HepG2 (cell line): ENCODE measurements around the gene CENPB. TPM values are rescaled to one million over a fixed set of nuclear protein-coding genes. Genes with fewer than 3 reads are reported as not detected.

Experiments
- ARNT2 ChIP-seq: sonication (generic); formaldehyde crosslinking; IDR thresholded peaks from 2 replicates; pipeline ENCODE4 v1.8.0; 2022; ENCODE audit warnings: mild to moderate bottlenecking, low read depth, missing genetic modification reagents, moderate library complexity
- FLYWCH1 ChIP-seq: sonication (generic); formaldehyde crosslinking; IDR thresholded peaks from 2 replicates; pipeline ENCODE4 v1.8.1; 2023; ENCODE audit warnings: mild to moderate bottlenecking, missing genetic modification reagents
- HNF4G ChIP-seq, 2 experiments: sonication (generic) in 1 of 2; formaldehyde crosslinking in 1 of 2; IDR thresholded peaks; 2 replicates each; pipeline versions ENCODE4 v1.4.0 to v1.6.1; 2011 to 2020; ENCODE audit warnings: borderline replicate concordance in 2 of 2, low read depth in 2 of 2, mild to moderate bottlenecking in 2 of 2, low read length in 1 of 2, missing genetic modification reagents in 1 of 2, moderate library complexity in 1 of 2
- MTERF4 ChIP-seq: sonication (generic); formaldehyde crosslinking; IDR thresholded peaks from 2 replicates; pipeline ENCODE4 v1.8.0; 2023; ENCODE audit warnings: mild to moderate bottlenecking, missing genetic modification reagents
- NBN ChIP-seq: fragments of 450-650 bp; conservative IDR thresholded peaks from 2 replicates; pipeline ENCODE4 v1.6.1; 2017
- NFKB2 ChIP-seq: sonication (generic); formaldehyde crosslinking; IDR thresholded peaks from 2 replicates; pipeline ENCODE4 v1.4.0; 2020; ENCODE audit warnings: missing genetic modification reagents, borderline replicate concordance
- PITX1 ChIP-seq: sonication (generic); formaldehyde crosslinking; IDR thresholded peaks from 2 replicates; pipeline ENCODE4 v1.5.1; 2020; ENCODE audit warnings: mild to moderate bottlenecking, missing genetic modification reagents
- SKI ChIP-seq: fragments of 450-650 bp; IDR thresholded peaks from one replicate; pipeline ENCODE4 v1.6.1; 2018; ENCODE audit warnings: mild to moderate bottlenecking; ENCODE audit not compliant: partially characterized antibody
- TBL1XR1 ChIP-seq: fragments of 150-350 bp; IDR thresholded peaks from 2 replicates; pipeline ENCODE4 v1.6.1; 2014; ENCODE audit warnings: borderline replicate concordance, low read length; ENCODE audit not compliant: partially characterized antibody
- TIGD3 ChIP-seq: sonication (generic); formaldehyde crosslinking; IDR thresholded peaks from 2 replicates; pipeline ENCODE4 v1.5.1; 2020; ENCODE audit warnings: mild to moderate bottlenecking, missing genetic modification reagents, borderline replicate concordance
- TRIM24 ChIP-seq: sonication (generic); formaldehyde crosslinking; IDR thresholded peaks from 2 replicates; pipeline ENCODE4 v1.8.0; 2022; ENCODE audit warnings: mild to moderate bottlenecking, missing genetic modification reagents
- YEATS2 ChIP-seq: sonication (generic); formaldehyde crosslinking; IDR thresholded peaks from 2 replicates; pipeline ENCODE4 v1.4.0; 2020; ENCODE audit warnings: missing genetic modification reagents, borderline replicate concordance
- ZMYM3 ChIP-seq: sonication (generic); formaldehyde crosslinking; IDR thresholded peaks from 2 replicates; pipeline ENCODE4 v1.5.1; 2020; ENCODE audit warnings: mild to moderate bottlenecking, missing genetic modification reagents
- ZNF556 ChIP-seq: sonication (generic); formaldehyde crosslinking; IDR thresholded peaks from 2 replicates; pipeline ENCODE4 v1.4.0; 2020; ENCODE audit warnings: mild to moderate bottlenecking, missing genetic modification reagents, borderline replicate concordance
- ZNF589 ChIP-seq: sonication (generic); formaldehyde crosslinking; conservative IDR thresholded peaks from 2 replicates; pipeline ENCODE4 v1.8.0; 2022; ENCODE audit warnings: mild to moderate bottlenecking, moderate library complexity, missing genetic modification reagents
- ZNF670 ChIP-seq: sonication (generic); formaldehyde crosslinking; IDR thresholded peaks from 2 replicates; pipeline ENCODE4 v1.8.0; 2022; ENCODE audit warnings: mild to moderate bottlenecking, missing genetic modification reagents, borderline replicate concordance
- ZZZ3 ChIP-seq: sonication (generic); formaldehyde crosslinking; IDR thresholded peaks from 2 replicates; pipeline ENCODE4 v1.4.0; 2020; ENCODE audit warnings: missing genetic modification reagents, mild to moderate bottlenecking, borderline replicate concordance
- polyA plus RNA-seq, 8 experiments: library from polyadenylated mRNA; depleted of rRNA in 3 of 8; stranded (reverse) in 7 of 8; unstranded in 1 of 8; fragments of >200 nt; fragmentation: Illumina TruSeq in 4 of 8; extraction: Trizol in 4 of 8; gene quantifications; 2 replicates each; pipeline versions ENCODE4 v1.2.1 to v1.2.3, GENCODE V29; 2011 to 2016; ENCODE audit warnings: low read depth in 4 of 8, missing spikeins in 1 of 8, mixed read lengths in 1 of 8; ENCODE audit not compliant: insufficient read depth in 1 of 8
- total RNA-seq, 5 experiments: library from RNA; depleted of rRNA; stranded (reverse); fragments of >200 nt; fragmentation: Illumina TruSeq; extraction: Trizol; gene quantifications; 2 replicates each; pipeline ENCODE4 v1.2.3, GENCODE V29; 2016; ENCODE audit warnings: low read depth in 1 of 5
- TF ChIP-seq, protein P1 (sequence below): sonication (generic); formaldehyde crosslinking; IDR thresholded peaks from 2 replicates; pipeline ENCODE4 v1.5.1; 2020; ENCODE audit warnings: mild to moderate bottlenecking, missing genetic modification reagents, moderate library complexity
- TF ChIP-seq, protein P2 (sequence below): sonication (generic); formaldehyde crosslinking; IDR thresholded peaks from 2 replicates; pipeline ENCODE4 v1.8.1; 2023; ENCODE audit warnings: mild to moderate bottlenecking, missing genetic modification reagents

CENPB gene
- total and polyA plus RNA-seq, 2 of the 13 experiments (the other 11 are each of a cell fraction or from before 2014, with no cell fraction given), result 10.4 to 54.5 TPM

DNA sequence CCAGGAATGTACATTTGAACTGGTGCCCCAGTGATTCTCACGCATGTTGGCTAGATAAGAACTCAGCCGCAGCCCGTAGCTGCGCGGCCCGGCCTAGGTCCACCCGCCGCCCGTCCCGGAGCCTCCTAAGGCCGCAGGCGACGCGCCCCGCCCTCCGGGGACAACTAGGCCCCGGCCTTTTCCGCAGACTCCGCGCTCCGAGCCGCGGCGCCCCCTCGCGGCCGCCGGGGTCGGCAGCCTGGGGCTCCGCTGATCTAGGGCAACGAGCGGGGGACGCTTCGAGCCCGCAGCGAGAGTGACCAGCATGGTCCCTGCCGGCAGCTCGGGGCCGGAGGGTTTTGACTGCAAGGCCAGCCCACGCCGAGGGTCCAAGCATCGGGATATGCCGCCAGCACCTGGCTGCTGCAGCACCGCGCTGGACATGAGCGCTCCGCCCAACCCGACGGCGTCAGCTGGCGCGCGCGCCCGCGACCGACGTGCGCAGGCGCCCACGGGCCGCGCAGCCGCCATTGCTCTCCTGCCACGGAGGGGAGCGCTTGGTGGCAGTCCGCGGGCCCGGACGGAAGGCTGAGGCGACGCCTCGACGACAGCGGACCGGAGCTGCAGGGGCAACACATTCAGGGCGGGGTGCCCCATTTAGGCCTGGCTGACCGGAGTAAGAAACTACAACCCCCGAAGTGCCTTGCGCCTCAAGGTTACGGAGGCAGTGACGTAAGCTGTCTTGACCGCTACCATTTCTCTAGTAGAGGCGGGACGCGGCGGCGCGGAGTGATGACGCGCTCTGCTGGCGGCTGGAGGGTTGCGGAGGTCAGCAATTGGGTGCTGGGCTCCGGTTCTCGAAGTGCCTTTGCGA is 33.7 kb upstream of the CENPB start, which contains the start of gene AP5S1 (continued):
- TF ChIP-seq ZNF556 (CRISPR knock-in tag), result peak; percentile 98; the same call in 1 of the 2 replicates
- peak; percentile 89 for TF ChIP-seq YEATS2
- peak; percentile 92 for TF ChIP-seq SKI
- peak; percentile 95 for TF ChIP-seq ZNF589 (CRISPR knock-in tag)
- TF ChIP-seq ZMYM3, result peak; percentile 40
- TF ChIP-seq HNF4G (IDR thresholded peaks at IDR 0.05; ENCODE audit: borderline replicate concordance, low read depth, low read length), result peak; percentile 45; the same call in 1 of the 2 replicates
- peak; percentile 89; the same call in 1 of the 2 replicates for TF ChIP-seq HNF4G (CRISPR knock-in tag; IDR thresholded peaks at IDR 0.05; ENCODE audit: borderline replicate concordance, low read depth)
- TF ChIP-seq PITX1, result peak; percentile 51; the same call in 1 of the 2 replicates
- peak; percentile 69 for TF ChIP-seq TBL1XR1
- no peak for TF ChIP-seq TRIM24 (CRISPR knock-in tag)
- peak; percentile 97 for TF ChIP-seq NFKB2 (CRISPR knock-in tag)
- peak; percentile 92 for TF ChIP-seq MTERF4 (CRISPR knock-in tag)
- TF ChIP-seq ZNF670 (CRISPR knock-in tag), result peak; percentile 58; the same call in 1 of the 2 replicates
- TF ChIP-seq ZZZ3, result peak; percentile 97; the same call in 1 of the 2 replicates
- TF ChIP-seq, protein P1, sequence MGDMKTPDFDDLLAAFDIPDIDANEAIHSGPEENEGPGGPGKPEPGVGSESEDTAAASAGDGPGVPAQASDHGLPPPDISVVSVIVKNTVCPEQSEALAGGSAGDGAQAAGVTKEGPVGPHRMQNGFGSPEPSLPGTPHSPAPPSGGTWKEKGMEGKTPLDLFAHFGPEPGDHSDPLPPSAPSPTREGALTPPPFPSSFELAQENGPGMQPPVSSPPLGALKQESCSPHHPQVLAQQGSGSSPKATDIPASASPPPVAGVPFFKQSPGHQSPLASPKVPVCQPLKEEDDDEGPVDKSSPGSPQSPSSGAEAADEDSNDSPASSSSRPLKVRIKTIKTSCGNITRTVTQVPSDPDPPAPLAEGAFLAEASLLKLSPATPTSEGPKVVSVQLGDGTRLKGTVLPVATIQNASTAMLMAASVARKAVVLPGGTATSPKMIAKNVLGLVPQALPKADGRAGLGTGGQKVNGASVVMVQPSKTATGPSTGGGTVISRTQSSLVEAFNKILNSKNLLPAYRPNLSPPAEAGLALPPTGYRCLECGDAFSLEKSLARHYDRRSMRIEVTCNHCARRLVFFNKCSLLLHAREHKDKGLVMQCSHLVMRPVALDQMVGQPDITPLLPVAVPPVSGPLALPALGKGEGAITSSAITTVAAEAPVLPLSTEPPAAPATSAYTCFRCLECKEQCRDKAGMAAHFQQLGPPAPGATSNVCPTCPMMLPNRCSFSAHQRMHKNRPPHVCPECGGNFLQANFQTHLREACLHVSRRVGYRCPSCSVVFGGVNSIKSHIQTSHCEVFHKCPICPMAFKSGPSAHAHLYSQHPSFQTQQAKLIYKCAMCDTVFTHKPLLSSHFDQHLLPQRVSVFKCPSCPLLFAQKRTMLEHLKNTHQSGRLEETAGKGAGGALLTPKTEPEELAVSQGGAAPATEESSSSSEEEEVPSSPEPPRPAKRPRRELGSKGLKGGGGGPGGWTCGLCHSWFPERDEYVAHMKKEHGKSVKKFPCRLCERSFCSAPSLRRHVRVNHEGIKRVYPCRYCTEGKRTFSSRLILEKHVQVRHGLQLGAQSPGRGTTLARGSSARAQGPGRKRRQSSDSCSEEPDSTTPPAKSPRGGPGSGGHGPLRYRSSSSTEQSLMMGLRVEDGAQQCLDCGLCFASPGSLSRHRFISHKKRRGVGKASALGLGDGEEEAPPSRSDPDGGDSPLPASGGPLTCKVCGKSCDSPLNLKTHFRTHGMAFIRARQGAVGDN (CRISPR knock-in tag), result peak; percentile 98
- TF ChIP-seq NBN, result no peak
- peak; percentile 94; the same call in 1 of the 2 replicates for TF ChIP-seq TIGD3 (CRISPR knock-in tag)
- peak; percentile 95; the same call in 1 of the 2 replicates for TF ChIP-seq FLYWCH1
- TF ChIP-seq ARNT2, result peak; percentile 98
- TF ChIP-seq, protein P2, sequence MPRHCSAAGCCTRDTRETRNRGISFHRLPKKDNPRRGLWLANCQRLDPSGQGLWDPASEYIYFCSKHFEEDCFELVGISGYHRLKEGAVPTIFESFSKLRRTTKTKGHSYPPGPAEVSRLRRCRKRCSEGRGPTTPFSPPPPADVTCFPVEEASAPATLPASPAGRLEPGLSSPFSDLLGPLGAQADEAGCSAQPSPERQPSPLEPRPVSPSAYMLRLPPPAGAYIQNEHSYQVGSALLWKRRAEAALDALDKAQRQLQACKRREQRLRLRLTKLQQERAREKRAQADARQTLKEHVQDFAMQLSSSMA (CRISPR knock-in tag), result peak; percentile 81; the same call in 1 of the 2 replicates
